Activated naive CD4-positive, alpha-beta T cell treated with anti-CD3 and anti-CD28 coated beads, Interleukin-2, amount 10 ng/mL, durations not matched to agents 7 days and 5 days (primary cell): Measurements from ENCODE around the gene TFEB.

Source experiments
- CTCF ChIA-PET: fragments of 350-600 bp; sonication (Branson Sonifier 250); formaldehyde crosslinking; loops from one replicate; lab custom pipeline; 2021; ENCODE audit warnings: antibody characterized with exemption; lab: Charles Lee
- DNase-seq: peaks from one replicate; pipeline ENCODE4 v3.0.0-alpha.2; 2020
- H3K27ac Mint-ChIP-seq: one replicate; pipeline ENCODE4 v1.8.0; 2021; ENCODE audit warnings: mild to moderate bottlenecking, moderate library complexity, mixed read lengths
- H3K27me3 Mint-ChIP-seq: one replicate; pipeline ENCODE4 v1.8.0; 2021; ENCODE audit warnings: mild to moderate bottlenecking, mixed read lengths
- H3K36me3 Mint-ChIP-seq: one replicate; pipeline ENCODE4 v1.8.0; 2021; ENCODE audit warnings: mixed read lengths
- H3K4me1 Mint-ChIP-seq: one replicate; pipeline ENCODE4 v1.8.0; 2021; ENCODE audit warnings: mixed read lengths
- H3K4me3 Mint-ChIP-seq: one replicate; pipeline ENCODE4 v1.8.0; 2021; ENCODE audit warnings: mild to moderate bottlenecking, moderate library complexity, mixed read lengths
- H3K9me3 Mint-ChIP-seq: one replicate; pipeline ENCODE4 v1.8.0; 2021; ENCODE audit warnings: mixed read lengths

Gene TFEB

DNA sequence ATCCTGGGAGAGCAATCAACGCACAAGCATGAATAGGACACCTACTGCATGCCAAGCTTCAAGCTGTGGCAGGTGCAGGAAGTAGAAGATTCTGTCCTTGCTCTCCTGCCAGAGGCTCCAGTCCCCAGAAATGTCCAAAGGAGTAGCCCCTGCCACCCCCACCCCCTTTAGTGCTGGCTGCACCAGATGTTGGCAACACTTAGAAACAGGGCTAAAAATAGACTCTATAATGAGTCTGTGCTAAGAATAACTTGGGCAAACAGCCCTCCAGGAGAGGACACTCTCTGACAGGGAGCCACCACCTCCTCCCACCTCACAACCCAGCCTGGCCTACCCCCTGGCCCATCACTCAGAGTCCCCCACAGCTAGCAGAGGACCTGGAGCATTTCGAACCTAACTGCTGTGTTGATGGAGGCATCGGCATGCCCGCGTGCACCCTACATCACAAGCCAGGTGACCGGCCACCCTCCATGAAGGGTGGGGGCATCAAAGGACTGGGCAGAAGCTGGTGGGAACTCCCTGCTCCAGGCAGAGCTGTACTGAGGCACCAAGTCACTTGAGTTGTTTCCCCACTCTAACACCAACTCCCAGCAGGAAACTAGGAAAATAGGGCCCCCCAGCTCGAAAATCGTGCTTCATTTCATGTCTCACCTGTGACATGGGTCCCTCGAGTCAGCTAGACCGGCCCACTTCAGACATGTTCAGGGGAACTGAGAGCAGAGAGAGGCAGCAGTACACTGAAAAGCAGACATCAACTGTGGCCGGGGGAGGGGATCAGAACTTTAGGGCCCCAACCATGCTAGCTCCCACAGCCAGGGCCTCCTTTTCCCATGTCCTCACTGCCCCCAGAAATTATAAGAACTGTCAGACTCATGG, 18.7 kb downstream of the TFEB start:
- Mint-ChIP-seq H3K36me3 (peaks cover 2% of the 10 kb centered on the region), H3K4me3 (no peak overlapping the region), H3K9me3 (no peaks in the 10 kb centered on the region), H3K27me3 (no peaks in the 10 kb centered on the region), H3K27ac (no peak overlapping the region), H3K4me1 (peaks cover 14% of the 10 kb centered on the region)
- no peak for DNase-seq
- CTCF ChIA-PET = interaction anchor here (0.8 to 4.1 kb wide), 3 partner anchors 9 to 33 kb away, joined by 3 to 15 read pairs (median 4); no protein-coding TSS in a partner anchor

GRCh38 chr6:41715795-41716515, 19.5 kb downstream of the TFEB start:
- CTCF ChIA-PET = interaction anchor here (1.5 to 4.1 kb wide), 2 partner anchors 10 to 18 kb away, joined by 3 to 15 read pairs; no protein-coding TSS in a partner anchor
- Mint-ChIP-seq H3K36me3 (peaks cover under 1% of the 10 kb centered on the region), H3K27ac (no peak overlapping the region)

DNA sequence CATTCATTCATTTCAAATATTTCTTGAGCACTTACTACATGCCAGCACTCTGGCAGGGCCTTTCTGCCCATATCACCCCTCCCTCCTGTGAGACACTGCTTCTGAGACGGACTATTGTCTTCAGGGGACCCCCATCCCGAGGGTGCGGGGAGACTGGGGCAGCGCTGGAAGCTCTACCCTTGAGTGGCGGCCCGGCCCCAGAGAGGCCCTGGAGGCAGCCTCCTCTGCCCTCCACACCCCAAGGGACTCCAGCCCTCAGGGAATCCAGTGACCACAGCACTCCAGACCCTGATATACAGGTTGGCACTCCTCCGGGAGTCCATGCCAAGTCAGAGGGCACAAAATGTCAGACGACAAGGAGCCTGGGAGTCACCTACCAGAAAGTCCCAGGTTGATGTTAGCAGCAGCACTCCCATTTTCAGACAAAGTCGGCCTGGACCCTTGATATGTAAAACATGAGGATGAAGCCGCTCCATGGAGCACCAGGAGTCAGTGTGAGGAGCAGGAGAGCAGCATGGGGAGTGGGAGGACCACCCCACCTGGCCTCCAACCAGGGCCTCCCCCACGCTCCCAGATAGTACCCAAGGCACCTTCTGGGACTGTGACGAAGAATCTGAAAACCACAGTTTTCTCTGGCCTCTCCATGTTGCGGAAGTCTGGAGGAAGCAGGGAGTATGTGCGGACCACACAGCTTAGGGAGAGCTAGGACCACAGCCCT, 20.7 kb downstream of the TFEB start:
- no peak overlapping the region for H3K4me3 Mint-ChIP-seq

More at GRCh38 chr6:41715795-41716515, 19.5 kb downstream of the TFEB start:
- H3K9me3 Mint-ChIP-seq = no peaks in the 10 kb centered on the region
- H3K4me3 Mint-ChIP-seq = no peak overlapping the region
- no peaks in the 10 kb centered on the region for H3K27me3 Mint-ChIP-seq
- DNase-seq = no peak
- H3K4me1 Mint-ChIP-seq = peaks cover 14% of the 10 kb centered on the region

DNA sequence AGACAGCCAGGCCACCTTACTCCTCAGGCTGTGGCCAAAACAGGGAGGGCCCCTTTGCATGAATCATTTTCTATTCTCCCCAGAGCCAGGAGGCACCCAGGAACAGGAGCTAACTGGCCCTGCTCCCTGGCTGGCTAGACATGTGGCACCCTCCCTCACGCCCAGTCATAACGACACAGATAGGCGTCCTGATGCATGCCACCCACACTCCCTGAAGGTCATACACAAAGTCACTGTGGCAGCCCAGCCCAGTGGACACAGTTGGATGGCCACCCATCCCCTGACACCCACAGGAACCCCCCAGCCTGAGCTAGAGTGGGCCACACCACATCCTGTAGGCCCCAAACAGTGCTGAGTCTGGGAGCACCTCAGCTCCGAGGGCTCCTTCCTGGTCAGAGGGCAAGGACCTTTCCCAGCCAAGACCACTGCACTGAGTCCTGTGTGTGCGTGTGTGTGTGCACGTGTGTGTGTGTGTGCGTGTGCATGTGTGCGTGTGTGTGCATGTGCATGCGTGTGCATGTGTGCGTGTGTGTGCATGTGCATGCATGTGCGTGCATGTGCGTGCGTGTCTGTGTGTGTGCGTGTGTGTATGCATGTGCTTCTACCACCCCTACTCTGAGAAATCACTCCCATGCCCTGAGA, 21.6 kb downstream of the TFEB start:
- no peaks in the 10 kb centered on the region for H3K36me3 Mint-ChIP-seq
- H3K4me1 Mint-ChIP-seq = peaks cover 18% of the 10 kb centered on the region
- no peak overlapping the region for H3K27ac Mint-ChIP-seq
- no peaks in the 10 kb centered on the region for H3K9me3 Mint-ChIP-seq
- H3K27me3 Mint-ChIP-seq = no peaks in the 10 kb centered on the region
- H3K4me3 Mint-ChIP-seq = no peak overlapping the region
- CTCF ChIA-PET = interaction anchor here (4.1 kb wide), 1 partner anchor 8 kb away, joined by 15 read pairs; no protein-coding TSS in a partner anchor
- no peak for DNase-seq

More for the DNA sequence above, 20.7 kb downstream of the TFEB start:
- Mint-ChIP-seq H3K4me1 (peaks cover 13% of the 10 kb centered on the region), H3K27ac (no peak overlapping the region), H3K27me3 (no peaks in the 10 kb centered on the region), H3K36me3 (no peaks in the 10 kb centered on the region), H3K9me3 (no peaks in the 10 kb centered on the region)
- CTCF ChIA-PET = interaction anchor here (1.5 to 4.1 kb wide), 2 partner anchors 9 to 19 kb away, joined by 3 to 15 read pairs; no protein-coding TSS in a partner anchor
- DNase-seq = no peak

DNA sequence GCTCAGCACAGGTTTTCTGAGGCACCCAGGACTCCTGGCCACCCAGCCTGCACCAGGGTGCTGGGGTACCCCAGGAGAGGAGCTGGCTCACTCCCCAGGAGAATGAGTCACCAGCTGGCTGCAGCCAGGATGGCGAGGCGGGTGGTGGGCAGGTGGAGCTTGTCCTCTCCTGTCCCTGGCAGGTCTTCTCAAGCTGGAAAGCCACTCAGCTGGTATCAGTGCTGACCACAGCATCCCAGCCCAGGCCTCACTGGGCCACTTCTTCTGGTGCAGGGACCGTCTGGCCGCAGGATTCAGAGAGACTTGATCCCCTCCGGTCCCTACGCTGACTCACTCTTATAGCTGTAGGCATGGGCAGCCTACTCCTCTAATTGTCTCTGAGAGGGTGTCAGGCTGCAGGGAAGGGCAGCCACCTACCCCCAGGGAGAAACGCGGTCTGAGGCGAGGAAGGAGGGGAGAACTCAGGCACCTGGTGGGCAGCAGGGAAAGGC, 22.2 kb downstream of the TFEB start:
- Mint-ChIP-seq H3K36me3 (peaks cover 4% of the 10 kb centered on the region), H3K4me3 (no peak overlapping the region), H3K27ac (no peak overlapping the region), H3K9me3 (no peaks in the 10 kb centered on the region), H3K4me1 (peaks cover 24% of the 10 kb centered on the region), H3K27me3 (no peaks in the 10 kb centered on the region)
- CTCF ChIA-PET = interaction anchor here (1.1 kb wide), 1 partner anchor 62 kb away, joined by 4 read pairs; no protein-coding TSS in a partner anchor
- no peak for DNase-seq

- Mint-ChIP-seq H3K9me3 (no peaks in the 10 kb centered on the region), H3K4me1 (peaks cover 29% of the 10 kb centered on the region), H3K27ac (no peak overlapping the region), H3K4me3 (no peak overlapping the region), H3K27me3 (no peaks in the 10 kb centered on the region), H3K36me3 (peaks cover 7% of the 10 kb centered on the region)
- DNase-seq = no peak
- CTCF ChIA-PET = interaction anchor here (1.1 kb wide), 1 partner anchor 63 kb away, joined by 4 read pairs; no protein-coding TSS in a partner anchor
Measured at GRCh38 chr6:41712651-41713103, 22.7 kb downstream of the TFEB start.

DNA sequence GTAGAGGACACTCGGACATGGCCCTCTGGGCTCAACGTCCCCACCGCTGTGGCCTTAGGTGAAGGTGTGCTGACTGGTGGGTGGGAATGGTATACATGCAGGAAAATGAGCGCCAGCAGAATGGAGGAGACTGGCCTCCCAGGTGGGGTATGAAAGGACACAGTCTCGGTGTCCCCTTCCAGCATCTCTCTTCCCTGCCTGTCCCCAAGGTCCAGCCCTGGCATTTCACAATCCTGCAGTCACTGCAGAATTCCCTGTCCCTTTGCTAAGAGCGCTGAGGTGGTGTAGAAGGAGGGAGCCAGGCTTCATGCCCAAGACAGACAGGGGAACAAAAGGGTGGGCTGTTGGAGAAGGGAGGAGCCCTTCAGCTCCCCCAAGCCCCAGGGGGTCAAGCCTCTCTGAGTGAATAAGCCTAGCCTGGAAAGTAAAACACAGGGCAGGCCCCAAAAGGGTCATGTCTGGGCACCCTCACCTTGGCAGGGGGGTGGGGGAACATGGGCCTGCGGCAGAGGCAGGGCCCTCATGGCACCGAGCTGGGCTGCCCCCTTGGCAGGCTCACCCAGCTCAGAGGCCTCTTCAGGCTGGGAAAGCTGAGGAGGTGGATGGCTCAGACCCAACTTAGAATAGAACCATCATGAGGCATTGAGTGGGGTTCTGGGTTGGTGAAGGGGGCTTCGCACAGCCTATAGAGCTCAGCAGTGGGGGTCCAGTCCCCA, 23.9 kb downstream of the TFEB start:
- Mint-ChIP-seq H3K9me3 (no peaks in the 10 kb centered on the region), H3K27ac (no peak overlapping the region), H3K4me3 (no peak overlapping the region), H3K36me3 (peaks cover 7% of the 10 kb centered on the region), H3K27me3 (no peaks in the 10 kb centered on the region), H3K4me1 (peaks cover 38% of the 10 kb centered on the region)
- CTCF ChIA-PET = no interaction called here
- DNase-seq = no peak

- Mint-ChIP-seq H3K27me3 (no peaks in the 10 kb centered on the region), H3K4me1 (peaks cover 46% of the 10 kb centered on the region), H3K36me3 (peaks cover 7% of the 10 kb centered on the region), H3K4me3 (no peak overlapping the region), H3K9me3 (no peaks in the 10 kb centered on the region), H3K27ac (no peak overlapping the region)
- no peak for DNase-seq
- CTCF ChIA-PET = interaction anchor here (1.3 to 1.9 kb wide), 3 partner anchors 25 to 67 kb away, joined by 3 to 9 read pairs (median 4); no protein-coding TSS in a partner anchor
Measured at GRCh38 chr6:41709375-41709774, 26.0 kb downstream of the TFEB start.

DNA sequence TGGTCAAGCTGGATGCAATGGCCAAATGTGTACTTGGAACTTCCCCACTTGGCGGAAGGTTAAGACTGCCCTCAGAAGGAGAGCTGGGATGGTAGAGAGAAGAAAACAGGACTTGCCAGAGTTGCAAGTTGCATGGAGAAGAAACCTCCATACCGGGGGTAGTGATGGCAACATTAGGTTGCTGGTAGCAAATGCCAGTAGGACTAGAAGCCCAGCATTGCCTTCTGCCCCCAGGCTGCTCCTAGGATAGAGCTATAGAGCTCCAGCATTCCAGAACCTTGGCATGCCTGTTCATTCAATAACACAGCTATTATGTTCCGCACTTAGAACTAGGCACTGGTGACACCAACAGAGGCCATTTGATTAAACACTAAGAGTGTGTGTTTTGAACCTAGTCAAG, 26.6 kb downstream of the TFEB start:
- Mint-ChIP-seq H3K9me3 (no peaks in the 10 kb centered on the region), H3K36me3 (peaks cover 7% of the 10 kb centered on the region), H3K4me3 (no peak overlapping the region), H3K27ac (no peak overlapping the region), H3K27me3 (no peaks in the 10 kb centered on the region), H3K4me1 (peaks cover 46% of the 10 kb centered on the region)
- CTCF ChIA-PET = interaction anchor here (1.3 to 1.9 kb wide), 4 partner anchors 25 to 104 kb away, joined by 3 to 9 read pairs (median 4); no protein-coding TSS in a partner anchor
- no peak for DNase-seq

- Mint-ChIP-seq H3K4me3 (peak overlapping the region; percentile 16), H3K4me1 (peaks cover 46% of the 10 kb centered on the region), H3K9me3 (no peaks in the 10 kb centered on the region), H3K36me3 (peaks cover 7% of the 10 kb centered on the region), H3K27me3 (no peaks in the 10 kb centered on the region), H3K27ac (peak overlapping the region; percentile 89)
- DNase-seq = peak; percentile 67
- CTCF ChIA-PET = interaction anchor here (0.8 to 3.3 kb wide), 8 partner anchors 15 to 103 kb away, joined by 3 to 30 read pairs (median 5); partner anchors contain the start of gene TFEB
Measured at GRCh38 chr6:41707565-41708200, 27.7 kb downstream of the TFEB start.

- no peak for DNase-seq
- H3K9me3 Mint-ChIP-seq = no peaks in the 10 kb centered on the region
Measured at GRCh38 chr6:41706876-41707564, 28.4 kb downstream of the TFEB start.

More at GRCh38 chr6:41706876-41707564, 28.4 kb downstream of the TFEB start:
- Mint-ChIP-seq H3K36me3 (peaks cover 7% of the 10 kb centered on the region), H3K27me3 (no peaks in the 10 kb centered on the region), H3K27ac (peak overlapping the region; percentile 89), H3K4me3 (peak overlapping the region; percentile 2), H3K4me1 (peaks cover 46% of the 10 kb centered on the region)
- CTCF ChIA-PET = interaction anchor here (0.5 to 3.4 kb wide), 8 partner anchors 9 to 71 kb away, joined by 4 to 30 read pairs (median 10); partner anchors contain the start of gene TFEB
